SK-N-SH treated with all-trans-retinoic acid at 6 μM for 48 hours (cell line): ENCODE results near the gene SLC22A23.

Experiments used
- ATAC-seq: fragments of 200-7000 bp; cut with Tn5 transposase; 3 replicates; pipeline ENCODE4 v1.9.1; 2020; ENCODE audit warnings: mild to moderate bottlenecking, moderate library complexity
- ARNTL ChIP-seq: fragments of 450-650 bp; formaldehyde crosslinking; IDR thresholded peaks from 2 replicates; pipeline ENCODE4 v1.5.0; 2020; ENCODE audit warnings: low read depth, mild to moderate bottlenecking, moderate library complexity, borderline replicate concordance
- BACH2 ChIP-seq: fragments of 250-450 bp; sonication (Bioruptor Pico); IDR thresholded peaks from 2 replicates; pipeline ENCODE4 v1.9.0; 2021; ENCODE audit warnings: mild to moderate bottlenecking, borderline replicate concordance
- CSDC2 ChIP-seq: fragments of 250-450 bp; sonication (Bioruptor Pico); IDR thresholded peaks from 2 replicates; pipeline ENCODE4 v1.5.0; 2020; ENCODE audit warnings: mild to moderate bottlenecking, moderate library complexity
- CSRNP3 ChIP-seq: fragments of 250-450 bp; sonication (Bioruptor Pico); IDR thresholded peaks from 2 replicates; pipeline ENCODE4 v1.5.1; 2021; ENCODE audit warnings: mild to moderate bottlenecking, moderate library complexity
- ESRRG ChIP-seq: fragments of 250-450 bp; sonication (Bioruptor Pico); IDR thresholded peaks from 2 replicates; pipeline ENCODE4 v1.6.1; 2021; ENCODE audit warnings: mild to moderate bottlenecking
- GLIS3 ChIP-seq: fragments of 250-450 bp; sonication (Bioruptor Pico); IDR thresholded peaks from 2 replicates; pipeline ENCODE4 v1.5.0; 2020; ENCODE audit warnings: mild to moderate bottlenecking, moderate library complexity
- ISL1 ChIP-seq: fragments of 250-450 bp; sonication (Bioruptor Pico); IDR thresholded peaks from 2 replicates; pipeline ENCODE4 v2.1.2; 2022; ENCODE audit warnings: mild to moderate bottlenecking, moderate library complexity
- OSR1 ChIP-seq: fragments of 250-450 bp; sonication (Bioruptor Pico); IDR thresholded peaks from 2 replicates; pipeline ENCODE4 v1.8.0; 2022; ENCODE audit warnings: moderate library complexity, mild to moderate bottlenecking, inconsistent platforms
- RARB ChIP-seq: fragments of 250-450 bp; sonication (Bioruptor Pico); IDR thresholded peaks from 2 replicates; pipeline ENCODE4 v1.8.0; 2021; ENCODE audit warnings: mild to moderate bottlenecking, moderate library complexity
- SNAI2 ChIP-seq: fragments of 250-450 bp; sonication (Bioruptor Pico); IDR thresholded peaks from 2 replicates; pipeline ENCODE4 v1.5.0; 2020; ENCODE audit warnings: mild to moderate bottlenecking, moderate library complexity
- TOX ChIP-seq: fragments of 250-450 bp; sonication (Bioruptor Pico); IDR thresholded peaks from 2 replicates; pipeline ENCODE4 v1.8.0; 2021; ENCODE audit warnings: mild to moderate bottlenecking, moderate library complexity, borderline replicate concordance
- ZC3H10 ChIP-seq: fragments of 250-450 bp; sonication (Bioruptor Pico); IDR thresholded peaks from 2 replicates; pipeline ENCODE4 v1.5.1; 2021; ENCODE audit warnings: mild to moderate bottlenecking, moderate library complexity
- ZFP30 ChIP-seq: fragments of 450-650 bp; formaldehyde crosslinking; IDR thresholded peaks from 2 replicates; pipeline ENCODE4 v1.5.0; 2022; ENCODE audit warnings: mild to moderate bottlenecking, moderate library complexity
- ZNF565 ChIP-seq: fragments of 450-650 bp; formaldehyde crosslinking; conservative IDR thresholded peaks from 2 replicates; pipeline ENCODE4 v1.5.0; 2020; ENCODE audit warnings: low read depth, mild to moderate bottlenecking, moderate library complexity
- ZNF70 ChIP-seq: fragments of 450-650 bp; formaldehyde crosslinking; IDR thresholded peaks from 2 replicates; pipeline ENCODE4 v1.5.0; 2020; ENCODE audit warnings: mild to moderate bottlenecking, moderate library complexity
- ZNF8 ChIP-seq: fragments of 450-650 bp; formaldehyde crosslinking; IDR thresholded peaks from 2 replicates; pipeline ENCODE4 v1.5.0; 2020; ENCODE audit warnings: mild to moderate bottlenecking, moderate library complexity
- TF ChIP-seq, protein P1 (sequence below): fragments of 250-450 bp; sonication (Bioruptor Pico); IDR thresholded peaks from 2 replicates; pipeline ENCODE4 v1.5.1; 2020; ENCODE audit warnings: low read depth, mild to moderate bottlenecking, moderate library complexity
- TF ChIP-seq, protein P2 (sequence below): fragments of 250-450 bp; sonication (Bioruptor Pico); IDR thresholded peaks from 2 replicates; pipeline ENCODE4 v1.8.0; 2021; ENCODE audit warnings: low read depth, mild to moderate bottlenecking, moderate library complexity, borderline replicate concordance
- TF ChIP-seq, protein P3 (sequence below): fragments of 250-450 bp; sonication (Bioruptor Pico); IDR thresholded peaks from 2 replicates; pipeline ENCODE4 v1.5.0; 2020; ENCODE audit warnings: mild to moderate bottlenecking, moderate library complexity

The SLC22A23 gene

DNA sequence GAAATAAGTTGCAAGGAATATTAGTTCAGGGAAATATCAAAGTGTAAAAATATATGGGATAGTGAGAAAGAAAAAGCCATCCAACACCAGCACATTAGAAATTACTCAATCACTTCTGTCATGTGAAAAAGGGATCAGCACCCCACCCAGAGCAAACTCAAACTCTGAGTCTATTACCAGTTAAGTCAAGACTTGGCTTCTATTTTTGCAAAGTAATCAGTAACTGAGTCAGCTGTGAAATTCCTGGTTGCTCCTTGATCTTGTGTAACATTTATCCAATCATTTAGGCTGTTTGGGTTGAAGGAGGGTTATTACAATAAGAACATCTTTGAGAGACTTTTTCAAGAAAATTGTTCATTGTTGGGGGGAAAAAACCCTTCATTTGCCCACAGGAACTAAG lies 51.2 kb downstream of the SLC22A23 start (continued):
- TF ChIP-seq TOX (CRISPR knock-in tag), result no peak
- TF ChIP-seq BACH2 (CRISPR knock-in tag), result no peak
- no peak for TF ChIP-seq ARNTL (CRISPR knock-in tag)

DNA sequence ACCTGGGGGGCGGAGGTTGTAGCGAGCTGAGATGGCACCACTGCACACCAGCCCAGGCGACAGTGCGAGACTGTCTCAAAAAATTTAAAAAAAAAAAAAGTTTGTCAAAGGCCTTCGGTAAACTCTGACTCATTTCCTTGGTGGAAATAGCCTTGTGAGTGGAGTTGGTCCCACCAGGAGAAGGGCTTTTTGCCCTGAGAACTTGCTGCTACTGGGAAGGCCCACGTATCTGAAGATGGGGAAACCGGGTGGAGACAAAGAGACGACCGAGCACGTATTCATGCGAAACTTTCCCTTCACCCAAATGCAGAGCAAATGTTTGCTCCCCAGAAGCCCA lies 51.7 kb downstream of the SLC22A23 start:
- no peak for ATAC-seq
- TF ChIP-seq ZC3H10 (CRISPR knock-in tag) (no peak), ZNF8 (CRISPR knock-in tag) (no peak), RARB (CRISPR knock-in tag) (no peak)

DNA sequence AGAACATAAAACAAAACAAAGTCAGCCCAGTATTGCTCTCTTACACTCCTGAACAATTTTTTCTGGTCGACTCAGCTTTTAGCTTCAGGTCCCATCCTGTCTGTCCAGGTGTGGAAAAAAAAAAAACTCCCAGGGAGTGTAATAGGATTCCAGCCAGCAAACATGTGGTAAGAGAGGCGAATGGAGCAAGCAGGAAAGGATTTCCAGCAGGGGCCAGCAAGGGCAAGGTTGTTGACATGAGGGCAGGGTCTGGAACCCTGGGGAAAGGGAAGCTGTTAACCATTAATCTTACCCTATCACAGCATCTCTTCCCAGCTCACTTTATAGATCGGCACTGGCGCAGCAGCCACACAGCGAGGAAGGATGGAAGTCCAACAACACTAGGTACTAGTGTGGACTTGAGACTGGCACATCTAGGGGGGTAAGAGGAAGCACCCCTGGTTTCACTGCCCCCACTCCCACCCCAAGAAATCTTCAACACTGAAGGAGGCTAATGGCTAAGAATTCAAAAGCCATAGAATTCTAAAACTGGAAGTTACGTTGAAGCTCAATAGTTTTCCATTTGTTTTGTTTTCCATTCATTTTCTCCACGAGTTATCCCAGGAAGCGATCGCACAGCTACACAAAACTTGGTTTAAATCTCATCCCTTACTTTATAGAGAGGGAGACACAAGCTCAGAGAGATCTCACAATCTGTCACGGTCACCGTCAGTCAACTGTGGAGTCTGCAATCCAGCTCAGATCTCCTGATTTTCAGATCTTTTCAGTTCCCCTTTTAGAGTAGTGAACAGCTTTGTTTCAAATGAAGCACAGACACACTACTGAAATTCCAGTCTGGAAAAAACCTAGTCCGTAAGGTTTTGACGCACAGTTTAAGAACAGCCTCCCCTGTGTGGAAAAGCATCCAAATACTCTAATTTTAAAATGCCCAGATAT lies 53.3 kb downstream of the SLC22A23 start:
- TF ChIP-seq OSR1 (CRISPR knock-in tag), result no peak
- no peak for TF ChIP-seq ZC3H10 (CRISPR knock-in tag)
- no peak for TF ChIP-seq ISL1 (CRISPR knock-in tag)
- no peak for TF ChIP-seq BACH2 (CRISPR knock-in tag)
- TF ChIP-seq TOX (CRISPR knock-in tag), result no peak
- TF ChIP-seq ZNF565 (CRISPR knock-in tag), result no peak
- TF ChIP-seq ESRRG (CRISPR knock-in tag), result no peak
- TF ChIP-seq, protein P1, sequence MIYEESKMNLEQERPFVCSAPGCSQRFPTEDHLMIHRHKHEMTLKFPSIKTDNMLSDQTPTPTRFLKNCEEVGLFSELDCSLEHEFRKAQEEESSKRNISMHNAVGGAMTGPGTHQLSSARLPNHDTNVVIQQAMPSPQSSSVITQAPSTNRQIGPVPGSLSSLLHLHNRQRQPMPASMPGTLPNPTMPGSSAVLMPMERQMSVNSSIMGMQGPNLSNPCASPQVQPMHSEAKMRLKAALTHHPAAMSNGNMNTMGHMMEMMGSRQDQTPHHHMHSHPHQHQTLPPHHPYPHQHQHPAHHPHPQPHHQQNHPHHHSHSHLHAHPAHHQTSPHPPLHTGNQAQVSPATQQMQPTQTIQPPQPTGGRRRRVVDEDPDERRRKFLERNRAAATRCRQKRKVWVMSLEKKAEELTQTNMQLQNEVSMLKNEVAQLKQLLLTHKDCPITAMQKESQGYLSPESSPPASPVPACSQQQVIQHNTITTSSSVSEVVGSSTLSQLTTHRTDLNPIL (CRISPR knock-in tag), result no peak
- TF ChIP-seq, protein P2, sequence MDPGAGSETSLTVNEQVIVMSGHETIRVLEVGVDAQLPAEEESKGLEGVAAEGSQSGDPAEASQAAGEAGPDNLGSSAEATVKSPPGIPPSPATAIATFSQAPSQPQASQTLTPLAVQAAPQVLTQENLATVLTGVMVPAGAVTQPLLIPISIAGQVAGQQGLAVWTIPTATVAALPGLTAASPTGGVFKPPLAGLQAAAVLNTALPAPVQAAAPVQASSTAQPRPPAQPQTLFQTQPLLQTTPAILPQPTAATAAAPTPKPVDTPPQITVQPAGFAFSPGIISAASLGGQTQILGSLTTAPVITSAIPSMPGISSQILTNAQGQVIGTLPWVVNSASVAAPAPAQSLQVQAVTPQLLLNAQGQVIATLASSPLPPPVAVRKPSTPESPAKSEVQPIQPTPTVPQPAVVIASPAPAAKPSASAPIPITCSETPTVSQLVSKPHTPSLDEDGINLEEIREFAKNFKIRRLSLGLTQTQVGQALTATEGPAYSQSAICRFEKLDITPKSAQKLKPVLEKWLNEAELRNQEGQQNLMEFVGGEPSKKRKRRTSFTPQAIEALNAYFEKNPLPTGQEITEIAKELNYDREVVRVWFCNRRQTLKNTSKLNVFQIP (CRISPR knock-in tag), result no peak
- no peak for TF ChIP-seq CSRNP3 (CRISPR knock-in tag)
- no peak for TF ChIP-seq GLIS3 (CRISPR knock-in tag)
- no peak for TF ChIP-seq ARNTL (CRISPR knock-in tag)
- TF ChIP-seq, protein P3, sequence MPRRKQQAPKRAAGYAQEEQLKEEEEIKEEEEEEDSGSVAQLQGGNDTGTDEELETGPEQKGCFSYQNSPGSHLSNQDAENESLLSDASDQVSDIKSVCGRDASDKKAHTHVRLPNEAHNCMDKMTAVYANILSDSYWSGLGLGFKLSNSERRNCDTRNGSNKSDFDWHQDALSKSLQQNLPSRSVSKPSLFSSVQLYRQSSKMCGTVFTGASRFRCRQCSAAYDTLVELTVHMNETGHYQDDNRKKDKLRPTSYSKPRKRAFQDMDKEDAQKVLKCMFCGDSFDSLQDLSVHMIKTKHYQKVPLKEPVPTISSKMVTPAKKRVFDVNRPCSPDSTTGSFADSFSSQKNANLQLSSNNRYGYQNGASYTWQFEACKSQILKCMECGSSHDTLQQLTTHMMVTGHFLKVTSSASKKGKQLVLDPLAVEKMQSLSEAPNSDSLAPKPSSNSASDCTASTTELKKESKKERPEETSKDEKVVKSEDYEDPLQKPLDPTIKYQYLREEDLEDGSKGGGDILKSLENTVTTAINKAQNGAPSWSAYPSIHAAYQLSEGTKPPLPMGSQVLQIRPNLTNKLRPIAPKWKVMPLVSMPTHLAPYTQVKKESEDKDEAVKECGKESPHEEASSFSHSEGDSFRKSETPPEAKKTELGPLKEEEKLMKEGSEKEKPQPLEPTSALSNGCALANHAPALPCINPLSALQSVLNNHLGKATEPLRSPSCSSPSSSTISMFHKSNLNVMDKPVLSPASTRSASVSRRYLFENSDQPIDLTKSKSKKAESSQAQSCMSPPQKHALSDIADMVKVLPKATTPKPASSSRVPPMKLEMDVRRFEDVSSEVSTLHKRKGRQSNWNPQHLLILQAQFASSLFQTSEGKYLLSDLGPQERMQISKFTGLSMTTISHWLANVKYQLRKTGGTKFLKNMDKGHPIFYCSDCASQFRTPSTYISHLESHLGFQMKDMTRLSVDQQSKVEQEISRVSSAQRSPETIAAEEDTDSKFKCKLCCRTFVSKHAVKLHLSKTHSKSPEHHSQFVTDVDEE (CRISPR knock-in tag), result no peak
- no peak for ATAC-seq

DNA sequence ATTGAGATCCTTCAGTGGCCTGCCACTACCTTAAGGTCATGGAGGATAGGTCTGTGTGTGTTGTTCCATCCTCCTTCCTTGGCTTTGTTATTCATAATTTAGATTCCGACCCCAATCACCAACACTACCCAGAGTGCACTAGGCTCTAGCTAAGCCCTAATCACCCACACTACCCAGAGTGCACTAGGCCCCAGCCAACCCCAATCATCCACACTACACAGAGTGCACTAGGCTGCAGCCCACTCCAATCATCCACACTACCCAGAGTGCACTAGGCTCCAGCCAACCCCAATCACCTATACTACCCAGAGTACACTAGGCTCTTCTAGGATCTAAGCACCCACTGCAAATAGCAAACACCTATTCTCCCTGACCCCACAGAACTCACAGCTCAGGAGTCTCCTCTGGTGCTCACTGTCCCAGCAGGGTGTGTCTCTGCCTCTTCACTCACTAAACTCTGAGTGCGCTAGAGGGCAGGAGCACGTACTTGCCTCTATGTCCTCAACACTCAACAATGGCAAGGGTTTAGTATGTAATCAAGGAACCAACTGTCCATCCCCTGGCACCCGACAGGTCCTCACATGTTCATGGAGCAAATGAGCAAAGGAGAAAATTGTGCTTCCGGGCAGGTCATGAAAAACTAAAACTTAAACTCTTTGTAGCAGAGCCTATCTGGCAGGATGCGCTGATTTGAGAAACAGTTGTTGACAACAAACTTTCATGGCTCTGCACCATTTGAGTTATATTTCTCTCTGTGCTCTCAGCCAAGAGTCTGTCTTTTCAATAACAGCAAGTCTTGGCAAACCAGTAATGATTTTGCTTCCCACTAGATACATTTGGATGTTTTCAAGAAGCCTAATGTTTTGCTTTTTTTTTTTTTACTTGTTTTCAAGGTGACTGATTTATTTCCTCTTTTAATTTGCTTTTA lies 54.3 kb downstream of the SLC22A23 start:
- TF ChIP-seq ZFP30, result no peak
- no peak for TF ChIP-seq ISL1 (CRISPR knock-in tag)
- no peak for TF ChIP-seq OSR1 (CRISPR knock-in tag)
- no peak for TF ChIP-seq SNAI2
- no peak for TF ChIP-seq CSDC2
- no peak for TF ChIP-seq CSRNP3 (CRISPR knock-in tag)
- no peak for TF ChIP-seq ZNF70 (CRISPR knock-in tag)
- no peak for TF ChIP-seq ZC3H10 (CRISPR knock-in tag)
- ATAC-seq, result no peak
